Choroid plexus epithelial cell (primary cell): ENCODE results near the gene CA14.
"Not testable (repeated sequence)": the region's sequence is repeated elsewhere in the genome, so short reads cannot be mapped to it uniquely, and the experiment has no call there.

Experiments
- DNase-seq: peaks from one replicate; pipeline ENCODE4 v3.0.0-alpha.2; 2010; ENCODE audit warnings: low read depth
- H3K4me3 ChIP-seq: 2 replicates; pipeline ENCODE4 v1.5.1; 2011; ENCODE audit warnings: low read depth, mild to moderate bottlenecking, control low read depth, low read length, moderate library complexity
- CTCF ChIP-seq: conservative IDR thresholded peaks from 2 replicates; pipeline ENCODE4 v1.5.1; 2011; ENCODE audit warnings: low read depth, mild to moderate bottlenecking, control low read depth, inconsistent platforms, low read length, moderate library complexity

CA14 gene

GRCh38 chr1:150234309-150234565 lies 23.3 kb upstream of the CA14 start:
- peak overlapping the region; percentile 84 for H3K4me3 ChIP-seq
- DNase-seq, result no peak
- no peak for TF ChIP-seq CTCF

GRCh38 chr1:150234566-150235293 lies 22.8 kb upstream of the CA14 start:
- peak; percentile 72 for DNase-seq
- no peak for TF ChIP-seq CTCF
- H3K4me3 ChIP-seq, result peak overlapping the region; percentile 84

DNA sequence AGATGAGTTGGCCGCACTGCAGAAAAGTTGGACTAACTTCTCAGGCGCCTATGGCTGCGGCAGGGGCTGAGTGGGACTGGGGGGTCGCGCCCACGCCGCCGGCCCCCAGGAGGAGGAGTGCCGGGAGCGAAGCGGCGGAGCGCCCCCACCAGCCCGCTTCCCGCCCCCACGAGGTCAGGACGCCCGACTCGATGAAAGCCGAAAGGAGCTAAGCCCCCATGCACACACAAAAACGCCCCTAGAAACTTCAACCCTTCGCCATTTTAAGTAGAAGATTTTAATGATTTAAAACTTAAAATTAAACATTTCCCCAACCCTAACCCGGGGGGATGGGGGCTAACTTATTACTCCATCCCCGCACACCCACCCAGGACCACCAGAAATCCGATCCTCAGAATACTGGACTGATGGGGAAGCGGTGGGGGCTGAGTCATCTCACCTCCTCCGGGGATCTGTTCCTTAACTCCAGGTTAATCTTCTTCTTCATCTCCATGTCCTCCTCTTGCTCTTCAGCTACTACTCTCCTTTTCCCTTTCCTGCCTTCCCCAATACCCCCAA lies 22.2 kb upstream of the CA14 start:
- peak; percentile 13 for DNase-seq
- TF ChIP-seq CTCF, result no peak
- H3K4me3 ChIP-seq, result peak overlapping the region; percentile 84

GRCh38 chr1:150235852-150236613 lies 21.5 kb upstream of the CA14 start, which contains the start of gene ANP32E:
Gene ANP32E (minus strand): TSS chr1:150236112. CDS start chr1:150235786, 326 bp downstream.
- TF ChIP-seq CTCF, result peak; percentile 28
- H3K4me3 ChIP-seq, result peak within 1 kb of the TSS; percentile 84
- DNase-seq, result peak; percentile 100

DNA sequence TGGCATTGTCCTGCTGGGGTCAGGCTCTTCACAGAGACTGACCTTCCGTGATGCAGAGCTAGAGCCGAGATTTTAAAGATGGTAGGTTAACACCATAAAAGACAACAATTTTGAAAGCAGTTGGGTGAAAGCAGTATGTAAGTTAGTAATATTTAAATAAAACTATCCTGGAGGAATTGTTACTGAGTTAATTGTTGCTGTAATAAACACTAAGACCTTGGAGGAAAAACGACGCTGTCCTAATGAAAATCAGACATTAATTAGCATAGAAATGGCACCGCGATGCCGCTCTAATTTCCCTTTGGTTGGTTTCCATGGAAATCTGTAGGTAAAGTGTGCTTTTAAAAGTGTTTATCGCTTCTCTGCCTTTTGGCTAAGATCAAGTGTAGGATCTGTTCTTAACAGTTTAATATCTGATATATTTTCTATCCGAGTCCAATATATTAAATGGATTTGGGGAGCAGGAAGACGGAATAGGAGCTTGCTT lies 20.9 kb upstream of the CA14 start:
- TF ChIP-seq CTCF, result no peak
- no peak for DNase-seq
- H3K4me3 ChIP-seq, result peak overlapping the region; percentile 84

DNA sequence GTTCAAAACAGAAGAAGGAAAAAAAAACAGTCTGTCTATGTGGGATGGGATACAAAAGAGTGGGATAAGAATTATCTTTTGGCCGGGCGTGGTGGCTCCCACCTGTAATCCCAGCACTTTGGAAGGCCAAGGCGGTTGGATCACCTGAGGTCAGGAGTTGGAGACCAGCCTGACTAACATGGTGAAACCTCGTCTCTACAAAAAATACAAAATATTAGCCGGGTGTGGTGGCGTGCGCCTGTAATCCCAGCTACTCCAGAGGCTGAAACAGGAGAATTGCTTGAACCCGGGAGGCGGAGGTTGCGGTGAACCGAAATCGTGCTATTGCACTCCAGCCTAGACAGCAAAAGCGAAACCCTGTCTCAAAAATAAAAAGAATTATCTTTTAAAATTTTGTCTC lies 20.4 kb upstream of the CA14 start:
- DNase-seq, result not testable (repeated sequence)

DNA sequence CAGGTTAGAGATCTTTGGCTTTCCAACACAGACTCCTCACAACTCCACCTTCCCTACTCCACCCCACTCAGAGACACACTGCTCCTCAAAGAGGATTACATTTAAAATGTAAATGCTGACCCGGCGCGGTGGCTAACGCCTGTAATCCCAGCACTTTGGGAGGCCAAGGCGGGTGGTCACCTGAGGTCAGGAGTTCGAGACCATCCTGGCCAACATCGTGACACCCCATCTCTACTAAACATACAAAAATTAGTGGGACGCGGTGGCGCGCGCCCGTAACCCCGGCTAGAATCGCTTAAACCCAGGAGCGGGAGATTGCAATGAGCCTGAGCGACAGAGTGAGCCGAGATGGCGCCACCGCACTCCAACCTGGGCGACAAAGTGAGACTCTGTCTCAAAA lies 19.8 kb upstream of the CA14 start:
- no peak for TF ChIP-seq CTCF

More for the DNA sequence above, 20.4 kb upstream of the CA14 start:
- H3K4me3 ChIP-seq, result not testable (repeated sequence)

More for the DNA sequence above, 19.8 kb upstream of the CA14 start:
- H3K4me3 ChIP-seq, result no peak overlapping the region
- DNase-seq, result no peak
